Epithelial cell of prostate (primary cell): ENCODE measurements around the gene TMEM141.
"Not testable (repeated sequence)": the region's sequence is repeated elsewhere in the genome, so short reads cannot be mapped to it uniquely, and the experiment has no call there.

Experiments
- DNase-seq: peaks from one replicate; pipeline ENCODE4 v3.0.0-alpha.2; 2011; ENCODE audit warnings: low read depth, low spot score
- H3K27ac ChIP-seq: fragments of 450-650 bp; 2 replicates; pipeline ENCODE4 v1.5.1; 2017; ENCODE audit warnings: mild to moderate bottlenecking

The TMEM141 gene

DNA sequence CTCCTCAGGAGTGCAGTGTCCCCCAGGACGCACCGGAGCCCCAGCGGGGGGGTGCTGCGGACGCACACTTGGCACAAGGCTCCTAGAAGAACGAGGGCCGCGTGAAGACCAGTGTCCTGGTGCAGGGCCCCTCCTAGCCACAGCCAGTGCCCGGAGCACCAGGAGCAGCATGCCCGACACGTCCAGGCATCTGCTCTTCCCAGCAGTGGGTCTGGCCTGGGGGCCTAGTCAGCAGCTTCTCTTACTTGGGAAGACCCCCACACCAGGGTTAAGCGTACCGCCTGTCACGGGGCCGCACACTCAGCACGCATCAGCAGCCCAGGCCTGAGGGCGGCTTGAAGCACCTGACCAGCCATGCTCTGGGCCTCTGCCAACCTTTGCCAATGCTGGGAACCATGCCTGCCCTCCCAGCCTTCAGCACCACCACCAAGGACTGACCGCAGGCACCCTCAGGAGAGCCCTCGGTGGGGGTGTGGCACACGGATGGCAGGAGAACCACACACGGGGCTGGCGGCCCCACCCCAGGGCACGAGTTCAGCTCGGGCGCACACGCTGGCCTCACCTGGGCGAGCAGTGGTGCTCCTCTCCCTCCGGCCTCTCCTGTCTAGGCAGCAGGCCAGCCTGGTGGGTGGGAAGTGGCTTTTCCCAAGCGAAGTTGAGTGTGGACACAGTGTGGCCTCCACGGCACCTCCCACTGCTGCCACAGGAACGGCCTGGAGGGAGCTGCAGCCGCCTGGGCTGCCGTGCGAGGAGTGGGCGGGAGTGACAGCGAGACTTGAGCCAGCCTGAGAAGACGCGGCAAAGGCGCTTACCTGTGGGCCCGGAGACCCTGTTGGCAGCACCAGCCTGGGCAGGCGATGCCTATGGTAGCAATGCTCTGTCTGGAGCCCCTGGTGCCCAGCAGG lies 39.1 kb downstream of the TMEM141 start:
- no peak for DNase-seq
- no peak overlapping the region for H3K27ac ChIP-seq

DNA sequence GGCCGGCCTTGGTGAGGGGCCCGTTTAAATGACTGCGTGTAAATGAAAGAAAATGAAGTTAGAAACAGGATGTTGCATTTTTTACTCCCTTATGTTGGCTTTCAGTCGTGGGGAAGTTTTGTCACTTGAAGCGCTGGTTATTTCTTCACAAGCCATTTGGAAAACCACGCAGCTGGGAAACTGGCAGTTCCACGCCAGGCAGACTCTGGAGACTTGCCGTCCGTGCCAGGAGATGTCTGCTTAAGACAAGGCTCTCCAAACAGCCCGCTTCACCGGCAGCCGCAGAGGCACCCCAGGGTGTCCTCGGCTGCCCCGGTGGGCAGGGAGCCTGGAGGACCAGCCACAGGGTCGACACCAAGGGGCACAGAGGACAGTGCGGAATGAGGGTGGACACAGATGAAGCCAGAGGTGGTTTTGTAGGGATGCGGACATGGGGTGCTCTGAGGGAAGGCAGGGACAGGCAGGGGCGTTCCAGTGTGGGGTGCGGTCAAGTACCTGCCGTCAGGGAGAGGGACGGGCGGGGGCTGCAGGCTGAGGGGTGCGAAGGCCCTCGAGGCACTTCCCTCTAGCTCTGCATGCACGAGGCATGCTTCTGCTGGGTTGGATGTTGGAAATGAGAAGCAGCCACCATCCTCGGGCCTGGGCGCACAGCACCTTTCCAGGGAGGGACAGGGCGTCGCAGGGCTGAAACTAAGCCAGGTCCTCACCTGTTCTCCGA lies 40.0 kb downstream of the TMEM141 start:
- DNase-seq = no peak

DNA sequence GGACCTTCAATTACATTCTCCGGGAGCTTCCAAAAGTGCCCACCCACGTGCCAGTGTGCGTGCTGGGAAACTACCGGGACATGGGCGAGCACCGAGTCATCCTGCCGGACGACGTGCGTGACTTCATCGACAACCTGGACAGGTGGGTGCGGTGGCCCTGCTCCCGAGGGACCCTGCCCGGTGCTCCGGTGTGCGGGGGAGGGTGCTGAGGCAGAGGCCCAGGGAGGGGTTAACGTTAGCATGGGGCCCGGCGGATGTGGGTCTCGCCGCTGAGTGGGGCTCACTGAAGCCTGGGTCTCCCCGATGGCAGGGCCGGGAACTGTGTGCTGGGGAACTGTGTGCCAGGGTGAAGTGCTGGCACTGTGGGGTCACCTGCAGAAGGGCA lies 40.6 kb downstream of the TMEM141 start:
- DNase-seq = no peak
- no peak overlapping the region for H3K27ac ChIP-seq

More for the DNA sequence above, 40.0 kb downstream of the TMEM141 start:
- no peak overlapping the region for H3K27ac ChIP-seq

DNA sequence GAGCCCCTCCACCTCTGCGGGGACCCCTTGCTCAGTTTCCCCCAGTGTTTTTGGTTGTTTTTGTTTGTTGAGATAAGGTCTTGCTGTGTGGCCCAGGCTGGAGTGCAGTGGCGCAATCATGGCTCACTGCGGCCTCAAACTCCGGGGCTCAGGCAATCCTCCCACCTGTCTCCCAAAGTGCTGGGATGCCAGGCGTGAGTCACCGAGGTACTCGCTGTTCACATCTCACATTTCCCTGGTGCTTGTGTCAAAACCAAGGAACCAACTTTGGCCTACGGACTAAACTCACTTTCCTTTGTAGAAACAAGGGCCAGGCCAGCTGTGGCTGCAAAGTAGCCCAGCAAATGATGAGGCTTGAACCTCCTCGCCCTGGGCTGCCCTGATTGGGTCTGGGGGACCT lies 41.4 kb downstream of the TMEM141 start:
- H3K27ac ChIP-seq = no peak overlapping the region
- DNase-seq = no peak

DNA sequence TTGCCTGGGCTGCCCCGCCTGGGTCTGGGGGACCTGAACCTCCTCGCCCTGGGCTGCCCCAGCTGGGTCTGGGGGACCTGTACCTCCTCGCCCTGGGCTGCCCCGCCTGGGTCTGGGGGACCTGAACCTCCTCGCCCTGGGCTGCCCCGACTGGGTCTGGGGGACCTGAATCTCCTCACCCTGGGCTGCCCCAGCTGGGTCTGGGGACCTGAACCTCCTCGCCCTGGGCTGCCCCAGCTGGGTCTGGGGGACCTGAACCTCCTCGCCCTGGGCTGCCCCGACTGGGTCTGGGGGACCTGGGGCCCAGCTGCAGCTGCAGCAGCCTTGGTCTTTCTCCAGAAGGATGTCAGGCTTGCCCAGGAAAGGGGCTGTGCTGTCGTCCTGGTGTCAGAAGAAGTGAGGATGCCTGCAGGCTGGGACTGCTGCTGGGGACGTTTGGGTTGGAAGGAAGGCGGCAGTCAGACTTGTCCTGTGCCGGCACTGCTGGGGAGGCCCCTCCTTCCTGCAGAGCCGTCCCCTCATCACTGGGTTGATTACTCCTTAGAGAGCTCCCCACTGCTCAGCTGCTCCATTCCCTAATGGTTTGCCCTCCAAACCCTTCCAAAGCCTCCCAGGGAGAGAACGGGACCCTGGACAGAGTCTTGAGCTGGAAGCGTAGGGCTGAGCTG lies 42.4 kb downstream of the TMEM141 start:
- not testable (repeated sequence) for DNase-seq, H3K27ac ChIP-seq

DNA sequence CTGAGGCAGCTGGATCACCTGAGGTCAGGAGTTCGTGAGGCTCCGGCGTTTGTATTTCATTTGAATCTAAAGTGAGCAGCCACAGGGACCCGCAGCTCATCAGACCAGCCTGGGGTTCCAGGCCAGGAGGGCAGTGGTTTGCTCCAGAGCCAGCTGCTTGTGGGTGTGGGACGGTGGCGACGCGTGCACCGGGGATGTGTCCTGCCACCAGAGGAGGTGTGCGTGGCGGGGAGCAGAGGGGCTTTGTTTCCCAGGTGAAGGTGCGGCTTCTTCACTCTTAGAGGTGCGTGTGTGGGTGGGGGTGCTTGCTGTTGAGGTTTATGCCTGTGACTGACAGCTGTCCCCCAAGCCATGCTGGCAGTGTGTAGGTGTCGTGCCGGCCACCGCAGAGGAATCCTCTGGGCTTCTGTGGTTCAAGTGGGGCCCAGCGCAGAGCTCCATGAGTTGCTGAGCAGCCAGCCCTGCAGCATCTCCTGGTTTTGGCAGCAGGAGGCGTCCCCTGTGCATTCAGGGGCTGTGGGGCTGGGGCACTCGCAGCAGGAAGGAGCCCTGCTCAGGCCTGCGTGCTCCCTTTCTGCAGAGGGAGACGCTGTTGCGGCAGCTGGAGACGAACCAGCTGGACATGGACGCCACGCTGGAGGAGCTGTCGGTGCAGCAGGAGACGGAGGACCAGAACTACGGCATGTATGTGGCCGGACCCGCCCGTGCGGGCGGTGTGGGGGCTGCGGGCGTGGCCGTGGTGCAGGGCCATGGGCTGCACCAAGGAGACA lies 44.2 kb downstream of the TMEM141 start:
- DNase-seq = no peak
- no peak overlapping the region for H3K27ac ChIP-seq

DNA sequence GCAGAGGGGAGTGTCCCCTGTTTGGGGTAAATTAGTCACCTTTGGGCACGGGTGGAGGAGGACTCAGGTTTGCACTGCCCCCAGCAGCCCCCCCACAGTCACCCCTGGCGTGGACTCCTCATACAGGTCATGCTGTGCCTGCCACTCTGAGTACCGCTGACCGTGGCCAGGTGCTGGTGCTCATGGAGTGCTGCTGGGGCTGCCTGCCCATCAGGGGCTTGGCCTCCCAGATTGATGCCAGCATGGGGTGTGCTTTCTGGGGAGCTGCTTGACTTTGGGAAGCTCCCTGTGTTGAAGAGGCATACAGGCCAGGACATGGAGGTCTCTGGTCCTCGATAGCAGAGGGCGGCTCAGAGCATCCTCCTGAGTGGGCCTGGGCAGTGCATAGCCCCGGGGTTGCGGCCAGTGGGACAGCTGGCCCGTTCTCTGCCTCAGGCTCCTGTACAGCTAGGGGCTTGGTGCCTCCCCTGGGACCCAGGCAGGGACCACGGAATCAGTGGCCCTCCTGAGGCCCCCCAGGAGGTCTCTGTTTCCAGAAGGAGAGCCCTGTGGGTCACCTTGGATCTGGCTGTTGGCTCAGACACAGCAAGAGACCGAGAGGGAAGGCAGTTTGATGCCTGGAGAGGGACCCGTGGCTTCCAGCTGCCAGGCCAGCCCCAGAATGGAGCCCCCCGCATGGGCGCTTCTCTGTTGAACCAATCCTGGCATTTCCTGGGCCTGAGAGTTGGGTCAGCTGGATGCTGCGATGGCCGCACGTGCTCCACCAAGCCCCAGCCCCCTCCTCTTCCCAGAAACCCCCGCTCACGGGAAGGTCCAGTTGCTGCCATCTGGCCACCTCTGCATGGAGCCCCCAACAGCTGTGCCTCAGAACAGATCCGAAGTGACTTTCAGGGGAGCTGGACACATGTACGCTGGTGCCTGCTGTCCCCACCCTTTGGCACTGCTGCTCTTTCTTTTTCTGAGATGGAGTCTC lies 45.1 kb downstream of the TMEM141 start:
- H3K27ac ChIP-seq = no peak overlapping the region
- DNase-seq = no peak

DNA sequence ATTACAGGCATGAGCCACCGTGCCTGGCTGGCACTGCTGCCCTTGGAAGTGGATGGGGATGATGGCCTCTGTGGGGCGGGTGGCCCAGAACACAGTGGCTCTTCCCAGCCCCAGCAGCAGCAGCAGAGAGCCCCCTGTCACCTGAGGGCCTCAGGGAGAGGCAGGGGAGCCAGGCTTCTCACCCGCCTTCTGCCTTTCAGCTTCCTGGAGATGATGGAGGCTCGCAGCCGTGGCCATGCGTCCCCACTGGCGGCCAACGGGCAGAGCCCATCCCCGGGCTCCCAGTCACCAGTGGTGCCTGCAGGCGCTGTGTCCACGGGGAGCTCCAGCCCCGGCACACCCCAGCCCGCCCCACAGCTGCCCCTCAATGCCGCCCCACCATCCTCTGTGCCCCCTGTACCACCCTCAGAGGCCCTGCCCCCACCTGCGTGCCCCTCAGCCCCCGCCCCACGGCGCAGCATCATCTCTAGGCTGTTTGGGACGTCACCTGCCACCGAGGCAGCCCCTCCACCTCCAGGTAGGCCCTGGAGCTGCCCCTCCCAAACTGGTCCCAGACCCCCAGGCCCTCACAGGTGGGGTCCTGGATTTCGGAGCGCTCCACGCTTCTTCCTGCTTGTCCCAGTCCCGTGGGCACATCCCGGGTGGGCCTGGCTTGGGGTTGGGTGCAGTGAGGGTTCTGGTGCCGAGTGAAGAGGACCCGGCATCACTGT lies 46.2 kb downstream of the TMEM141 start:
- H3K27ac ChIP-seq = no peak overlapping the region
- DNase-seq = no peak

DNA sequence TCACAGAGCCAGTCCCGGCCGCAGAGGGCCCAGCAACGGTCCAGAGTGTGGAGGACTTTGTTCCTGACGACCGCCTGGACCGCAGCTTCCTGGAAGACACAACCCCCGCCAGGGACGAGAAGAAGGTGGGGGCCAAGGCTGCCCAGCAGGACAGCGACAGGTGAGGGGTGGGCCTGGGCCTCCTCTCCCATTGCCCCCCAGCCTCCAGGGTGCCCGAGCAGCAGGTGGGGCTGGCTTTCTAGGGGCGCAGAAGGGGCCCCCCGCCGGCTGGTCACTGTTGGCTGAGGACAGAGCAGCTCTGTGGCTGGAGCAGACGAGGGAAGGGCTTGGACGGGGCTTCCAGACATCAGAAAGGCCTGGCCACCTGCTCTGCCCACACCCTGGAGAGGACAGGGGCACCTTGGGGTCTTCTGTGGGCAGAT lies 46.7 kb downstream of the TMEM141 start:
- not testable (repeated sequence) for DNase-seq, H3K27ac ChIP-seq

DNA sequence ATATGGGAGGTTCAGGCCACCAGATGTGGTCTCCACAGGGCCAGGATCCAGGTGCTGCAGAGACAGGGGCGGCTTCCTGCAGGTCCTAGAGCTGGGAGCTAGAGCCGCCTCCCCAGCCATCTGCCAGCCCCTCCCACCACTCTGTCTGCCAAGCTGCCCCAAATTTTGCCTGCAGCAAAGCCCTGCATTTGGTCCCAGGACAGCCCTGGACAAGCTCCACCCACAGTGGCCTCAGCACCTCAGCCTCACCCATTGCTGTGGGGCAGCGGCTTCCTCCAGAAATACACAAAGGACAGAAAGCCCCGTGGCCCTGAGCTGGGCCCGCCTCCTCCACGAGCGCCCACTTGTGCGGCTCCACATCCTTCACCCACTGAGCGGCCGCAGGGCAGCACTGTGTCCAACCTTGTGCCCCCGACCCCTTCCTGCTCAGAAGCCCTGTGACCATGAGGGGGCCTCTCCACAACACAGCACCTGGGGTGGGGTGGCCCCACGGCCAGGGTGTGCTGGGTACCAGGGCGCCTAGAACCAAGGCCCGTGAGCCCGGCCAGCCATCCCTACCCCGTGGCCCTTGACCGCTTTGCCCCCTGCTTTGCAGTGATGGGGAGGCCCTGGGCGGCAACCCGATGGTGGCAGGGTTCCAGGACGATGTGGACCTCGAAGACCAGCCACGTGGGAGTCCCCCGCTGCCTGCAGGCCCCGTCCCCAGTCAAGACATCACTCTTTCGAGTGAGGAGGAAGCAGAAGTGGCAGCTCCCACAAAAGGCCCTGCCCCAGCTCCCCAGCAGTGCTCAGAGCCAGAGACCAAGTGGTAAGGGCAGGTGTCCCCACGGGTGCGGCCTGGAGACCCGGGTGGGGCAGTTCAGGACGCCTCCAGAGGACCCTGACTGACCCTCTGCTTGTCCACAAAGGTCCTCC lies 47.4 kb downstream of the TMEM141 start:
- DNase-seq = no peak

DNA sequence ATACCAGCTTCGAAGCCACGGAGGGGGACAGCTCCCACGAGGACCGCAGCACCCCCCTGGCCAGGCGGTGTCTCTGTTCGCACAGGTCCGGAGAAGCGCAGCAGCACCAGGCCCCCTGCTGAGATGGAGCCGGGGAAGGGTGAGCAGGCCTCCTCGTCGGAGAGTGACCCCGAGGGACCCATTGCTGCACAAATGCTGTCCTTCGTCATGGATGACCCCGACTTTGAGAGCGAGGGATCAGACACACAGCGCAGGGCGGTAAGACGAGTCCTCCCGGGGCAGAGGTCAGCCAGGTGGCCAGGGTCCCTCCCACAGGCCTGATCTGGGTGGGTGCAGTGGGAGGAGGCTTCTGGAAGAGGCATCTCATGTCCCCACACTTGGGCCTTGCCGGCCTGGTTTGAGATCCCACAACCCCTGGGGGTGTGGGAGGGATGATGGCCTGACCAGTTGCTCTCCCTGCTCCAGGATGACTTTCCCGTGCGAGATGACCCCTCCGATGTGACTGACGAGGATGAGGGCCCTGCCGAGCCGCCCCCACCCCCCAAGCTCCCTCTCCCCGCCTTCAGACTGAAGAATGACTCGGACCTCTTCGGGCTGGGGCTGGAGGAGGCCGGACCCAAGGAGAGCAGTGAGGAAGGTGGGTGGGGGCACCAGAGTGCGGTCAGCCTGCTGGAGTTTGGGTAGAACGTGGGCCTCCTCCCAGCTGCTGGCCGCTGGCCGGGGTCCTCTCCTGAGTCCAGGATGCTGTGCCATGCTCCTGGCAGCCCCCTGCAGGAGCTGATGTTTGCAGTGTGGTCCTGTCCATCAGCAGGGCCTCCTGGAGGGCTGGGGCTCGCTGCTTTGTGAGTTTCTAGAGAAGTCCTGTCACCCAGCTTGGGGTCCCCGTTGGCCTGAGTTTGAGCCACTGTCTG lies 48.3 kb downstream of the TMEM141 start:
- no peak for DNase-seq
- no peak overlapping the region for H3K27ac ChIP-seq

More for the DNA sequence above, 47.4 kb downstream of the TMEM141 start:
- no peak overlapping the region for H3K27ac ChIP-seq

DNA sequence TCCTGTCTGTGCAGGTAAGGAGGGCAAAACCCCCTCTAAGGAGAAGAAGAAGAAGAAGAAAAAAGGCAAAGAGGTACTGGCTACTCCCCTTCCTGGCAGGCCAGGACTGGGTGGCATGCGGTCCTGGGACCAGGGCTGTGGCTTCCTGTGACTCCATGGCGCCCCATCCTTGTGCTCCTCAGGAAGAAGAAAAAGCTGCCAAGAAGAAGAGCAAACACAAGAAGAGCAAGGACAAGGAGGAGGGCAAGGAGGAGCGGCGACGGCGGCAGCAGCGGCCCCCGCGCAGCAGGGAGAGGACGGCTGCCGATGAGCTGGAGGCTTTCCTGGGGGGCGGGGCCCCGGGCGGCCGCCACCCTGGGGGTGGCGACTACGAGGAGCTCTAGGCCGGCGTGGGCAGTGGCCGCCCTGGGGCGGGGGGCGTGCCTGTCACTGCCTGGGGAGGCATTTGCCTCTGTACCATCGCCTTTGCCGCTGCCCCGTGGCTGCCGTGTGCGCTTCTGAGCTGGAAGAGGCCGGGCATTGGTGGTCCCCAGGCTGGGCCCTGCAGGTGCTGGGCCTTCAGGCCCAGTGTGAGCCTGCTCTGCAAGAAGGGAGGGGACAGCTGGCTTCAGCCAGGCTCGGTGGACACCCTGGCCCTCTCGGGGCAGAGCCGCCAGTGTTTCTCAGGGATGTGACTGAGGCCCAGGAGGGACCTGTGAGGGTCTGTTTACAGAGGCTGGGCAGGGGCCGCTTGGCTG lies 49.2 kb downstream of the TMEM141 start:
- no peak overlapping the region for H3K27ac ChIP-seq
- DNase-seq = no peak

DNA sequence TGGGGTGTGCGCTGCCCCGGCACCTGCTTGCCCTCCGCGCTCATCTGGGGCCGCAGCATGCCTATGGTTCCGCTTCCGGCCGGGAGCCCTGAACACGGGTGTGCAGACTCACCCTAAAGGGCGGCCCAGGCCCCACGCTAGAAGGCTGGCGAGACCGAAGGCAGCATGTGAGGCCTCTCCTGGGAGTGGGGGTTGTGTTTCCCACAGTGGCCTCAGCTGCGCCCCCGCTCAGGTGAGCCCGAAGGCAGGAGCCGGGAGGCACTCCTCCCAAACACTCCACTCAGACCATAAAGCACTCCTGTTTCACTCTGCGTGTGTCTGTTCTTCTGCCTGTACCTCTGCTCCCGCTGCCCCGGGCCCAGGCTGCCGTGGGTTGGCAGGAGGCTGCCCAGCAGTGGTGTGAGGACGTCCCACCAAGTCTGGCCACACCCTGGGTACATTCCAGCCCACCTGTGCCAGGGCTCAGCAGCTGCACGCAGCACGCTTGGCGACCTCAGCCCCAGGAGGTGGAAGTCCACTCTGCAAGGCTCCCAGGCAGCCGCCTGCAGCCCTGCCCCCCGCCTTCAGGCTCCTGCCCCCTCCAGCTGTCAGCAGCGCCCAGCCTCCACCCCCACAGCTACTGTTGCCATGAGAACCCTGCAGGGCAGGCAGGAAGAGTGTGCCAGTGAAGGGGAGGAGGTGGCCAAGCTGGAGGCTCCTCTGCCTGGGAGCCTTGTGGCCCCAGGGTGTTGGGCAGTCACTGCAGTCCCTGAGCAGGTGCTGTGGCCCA lies 49.9 kb downstream of the TMEM141 start:
- no peak for DNase-seq
- no peak overlapping the region for H3K27ac ChIP-seq

DNA sequence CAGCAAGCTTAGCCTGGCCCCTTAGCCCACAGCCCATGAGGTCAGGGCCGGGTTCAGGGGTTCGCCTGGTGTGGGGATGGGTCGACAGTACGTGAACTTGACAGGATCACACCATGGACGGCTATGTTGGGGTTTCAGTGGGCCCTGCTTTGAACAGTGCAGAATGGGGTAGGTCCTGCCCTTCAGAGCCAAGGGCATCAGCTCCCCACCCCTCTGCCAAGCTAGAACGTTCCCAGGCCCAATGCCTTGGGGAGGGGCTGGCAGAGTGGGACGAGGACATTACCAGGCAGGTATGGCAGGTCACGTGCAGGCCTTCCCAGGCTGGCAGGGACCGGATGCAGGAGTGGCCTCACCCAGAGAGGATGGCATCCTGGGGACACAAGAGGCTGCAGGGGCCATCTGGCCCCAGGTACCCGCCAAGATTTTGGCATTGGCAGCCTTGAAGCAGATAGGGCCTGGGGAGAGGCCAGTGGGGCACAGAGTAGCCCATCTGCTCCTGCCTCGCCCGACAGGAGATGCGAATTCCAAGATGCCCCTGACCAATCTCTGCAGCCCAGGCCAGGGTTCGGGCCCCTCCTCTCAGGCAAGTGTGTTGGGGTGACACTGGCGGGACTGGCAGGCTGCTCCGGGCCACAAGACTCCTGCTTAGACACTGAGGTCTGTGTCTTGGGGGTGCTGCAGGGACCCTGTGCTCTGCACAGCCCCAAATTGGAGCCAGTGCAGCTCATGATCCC lies 50.7 kb downstream of the TMEM141 start:
- not testable (repeated sequence) for H3K27ac ChIP-seq, DNase-seq
